ENCODE results near the gene KCNJ5. TPM values are rescaled to one million over a fixed set of nuclear protein-coding genes. Genes with fewer than 3 reads are reported as not detected.

The KCNJ5 gene
- total RNA-seq, 2 donors from 2014 or later: 8.2 to 23.3 TPM

DNA sequence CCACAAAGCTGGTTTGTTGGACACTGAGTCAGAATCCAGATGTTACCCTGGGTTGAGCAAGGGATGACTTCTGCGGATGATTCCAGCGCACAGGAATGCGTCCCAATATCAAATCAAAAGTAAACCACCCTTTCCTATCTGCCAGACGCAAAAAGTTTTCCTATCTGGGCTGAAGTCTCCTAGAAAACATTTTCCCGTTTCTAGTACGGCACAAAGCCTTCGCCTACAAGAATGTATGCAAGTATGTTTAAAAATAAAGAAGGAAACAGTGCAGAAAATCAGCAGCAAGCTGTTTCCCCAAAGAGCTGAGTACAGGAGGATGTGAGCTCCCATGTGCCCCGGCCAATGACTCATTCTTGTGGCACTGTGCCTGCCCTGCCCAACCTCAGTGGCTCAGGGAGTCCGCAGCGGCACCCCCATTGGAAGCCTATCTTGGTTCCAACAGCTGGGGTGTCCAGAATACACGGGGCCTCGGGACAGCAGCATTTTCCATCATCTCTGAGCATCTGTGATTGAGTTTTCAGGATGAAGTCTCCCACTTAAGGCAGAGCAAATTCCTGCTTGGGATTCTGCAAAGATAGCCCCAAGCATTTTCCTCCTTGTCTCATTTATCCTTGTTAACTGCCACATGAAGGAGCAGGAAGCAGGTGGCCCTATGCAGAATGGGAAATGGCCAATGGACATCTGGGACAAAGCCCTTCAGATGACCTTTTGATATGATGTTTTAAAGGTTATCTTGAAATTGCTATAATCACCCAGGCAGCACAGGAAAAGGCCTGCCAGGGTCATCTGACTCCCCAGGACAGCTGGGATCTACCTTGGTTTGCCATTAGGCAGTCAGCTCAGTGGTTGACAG, 17.5 kb downstream of the KCNJ5 start:
- H3K4me1 ChIP-seq: peaks cover 0 to 51% of the 10 kb centered on the region in 2 donors
- TF ChIP-seq, protein P1, sequence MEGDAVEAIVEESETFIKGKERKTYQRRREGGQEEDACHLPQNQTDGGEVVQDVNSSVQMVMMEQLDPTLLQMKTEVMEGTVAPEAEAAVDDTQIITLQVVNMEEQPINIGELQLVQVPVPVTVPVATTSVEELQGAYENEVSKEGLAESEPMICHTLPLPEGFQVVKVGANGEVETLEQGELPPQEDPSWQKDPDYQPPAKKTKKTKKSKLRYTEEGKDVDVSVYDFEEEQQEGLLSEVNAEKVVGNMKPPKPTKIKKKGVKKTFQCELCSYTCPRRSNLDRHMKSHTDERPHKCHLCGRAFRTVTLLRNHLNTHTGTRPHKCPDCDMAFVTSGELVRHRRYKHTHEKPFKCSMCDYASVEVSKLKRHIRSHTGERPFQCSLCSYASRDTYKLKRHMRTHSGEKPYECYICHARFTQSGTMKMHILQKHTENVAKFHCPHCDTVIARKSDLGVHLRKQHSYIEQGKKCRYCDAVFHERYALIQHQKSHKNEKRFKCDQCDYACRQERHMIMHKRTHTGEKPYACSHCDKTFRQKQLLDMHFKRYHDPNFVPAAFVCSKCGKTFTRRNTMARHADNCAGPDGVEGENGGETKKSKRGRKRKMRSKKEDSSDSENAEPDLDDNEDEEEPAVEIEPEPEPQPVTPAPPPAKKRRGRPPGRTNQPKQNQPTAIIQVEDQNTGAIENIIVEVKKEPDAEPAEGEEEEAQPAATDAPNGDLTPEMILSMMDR (IDR thresholded peaks at IDR 0.05): no peak
- no peaks in the 10 kb centered on the region for H3K27me3 ChIP-seq
- H3K27ac ChIP-seq: peak overlapping the region in 1 of 2 donors; percentile 53
- H3K36me3 ChIP-seq: no peaks in the 10 kb centered on the region
- no peak overlapping the region for H3K4me3 ChIP-seq
- no peaks in the 10 kb centered on the region for H3K9me3 ChIP-seq
- peak; percentile 78 for DNase-seq (ENCODE audit: low spot score)

DNA sequence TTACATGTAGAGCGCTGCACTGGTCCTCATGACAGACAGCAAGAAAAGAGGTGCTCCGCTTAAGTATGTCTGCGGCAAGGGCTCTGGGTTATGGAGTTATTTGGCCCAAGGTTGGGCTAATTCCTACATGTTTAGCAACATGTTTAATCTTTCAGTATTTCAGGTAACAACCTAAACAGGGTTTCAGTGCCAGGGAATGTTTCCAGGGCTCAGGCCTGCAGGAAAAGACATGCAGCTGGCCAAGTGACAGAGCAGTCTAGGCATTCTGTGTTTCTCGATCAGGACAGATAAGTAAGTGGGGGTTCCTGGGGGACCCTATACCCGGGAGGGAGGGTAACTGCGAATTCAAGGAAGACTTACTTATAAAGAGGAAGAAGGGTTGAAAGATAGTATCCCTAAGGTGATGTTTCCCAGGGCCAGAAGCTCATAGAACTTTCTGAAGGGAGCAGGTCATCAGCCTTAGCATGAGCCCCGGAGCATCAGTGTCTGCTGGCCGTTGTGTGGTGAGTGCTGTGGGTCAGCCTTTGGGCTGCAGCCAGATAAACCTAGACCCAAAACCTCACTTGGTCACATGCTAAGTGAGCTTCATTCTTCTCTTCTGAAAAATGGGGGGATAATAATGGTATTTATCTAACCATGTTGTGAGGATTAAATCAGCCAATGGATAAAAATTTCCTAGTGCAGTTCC, 18.4 kb downstream of the KCNJ5 start:
- Histone ChIP-seq H3K27ac (no peak overlapping the region), H3K36me3 (no peaks in the 10 kb centered on the region), H3K4me3 (no peak overlapping the region), H3K9me3 (no peaks in the 10 kb centered on the region), H3K4me1 (peaks cover 0 to 43% of the 10 kb centered on the region in 2 donors), H3K27me3 (no peaks in the 10 kb centered on the region)
- no peak for DNase-seq (ENCODE audit: low spot score)
- TF ChIP-seq, protein P1 (IDR thresholded peaks at IDR 0.05): no peak

DNA sequence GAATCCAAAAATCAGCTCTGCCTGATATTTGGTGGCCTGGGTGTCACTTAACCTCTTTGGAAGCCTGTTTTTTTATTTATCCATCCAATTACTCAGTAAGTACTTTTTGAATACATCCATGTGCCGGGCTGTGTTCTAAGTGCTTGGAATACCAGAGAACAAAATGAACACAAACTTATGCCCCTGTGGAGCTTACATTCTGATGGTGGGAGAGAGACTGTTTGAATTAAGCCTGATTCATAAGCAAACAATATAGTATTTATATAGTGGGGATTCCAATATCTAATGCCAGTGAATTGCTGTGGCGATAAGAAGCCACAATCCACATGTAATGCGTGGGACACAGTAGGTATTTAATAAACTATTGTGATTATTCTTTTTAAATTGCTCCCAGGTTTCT, 19.4 kb downstream of the KCNJ5 start:
- no peaks in the 10 kb centered on the region for H3K9me3 ChIP-seq

DNA sequence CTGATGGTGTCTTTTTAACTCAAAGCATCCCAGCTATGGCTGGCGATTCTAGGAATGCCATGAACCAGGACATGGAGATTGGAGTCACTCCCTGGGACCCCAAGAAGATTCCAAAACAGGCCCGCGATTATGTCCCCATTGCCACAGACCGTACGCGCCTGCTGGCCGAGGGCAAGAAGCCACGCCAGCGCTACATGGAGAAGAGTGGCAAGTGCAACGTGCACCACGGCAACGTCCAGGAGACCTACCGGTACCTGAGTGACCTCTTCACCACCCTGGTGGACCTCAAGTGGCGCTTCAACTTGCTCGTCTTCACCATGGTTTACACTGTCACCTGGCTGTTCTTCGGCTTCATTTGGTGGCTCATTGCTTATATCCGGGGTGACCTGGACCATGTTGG, 20.1 kb downstream of the KCNJ5 start:
- no peak overlapping the region for H3K4me3 ChIP-seq
- no peaks in the 10 kb centered on the region for H3K27me3 ChIP-seq
- TF ChIP-seq, protein P1 (IDR thresholded peaks at IDR 0.05): no peak
- H3K36me3 ChIP-seq: no peaks in the 10 kb centered on the region
- DNase-seq (ENCODE audit: low spot score): no peak
- H3K27ac ChIP-seq: no peak overlapping the region
- no peaks in the 10 kb centered on the region for H3K9me3 ChIP-seq
- H3K4me1 ChIP-seq: peaks cover 0 to 30% of the 10 kb centered on the region in 2 donors

More for the DNA sequence above, 19.4 kb downstream of the KCNJ5 start:
- TF ChIP-seq, protein P1 (IDR thresholded peaks at IDR 0.05): no peak
- peaks cover 0 to 37% of the 10 kb centered on the region in 2 donors for H3K4me1 ChIP-seq
- no peak overlapping the region for H3K27ac ChIP-seq
- H3K36me3 ChIP-seq: no peaks in the 10 kb centered on the region
- H3K4me3 ChIP-seq: no peak overlapping the region
- DNase-seq (ENCODE audit: low spot score): no peak
- no peaks in the 10 kb centered on the region for H3K27me3 ChIP-seq

DNA sequence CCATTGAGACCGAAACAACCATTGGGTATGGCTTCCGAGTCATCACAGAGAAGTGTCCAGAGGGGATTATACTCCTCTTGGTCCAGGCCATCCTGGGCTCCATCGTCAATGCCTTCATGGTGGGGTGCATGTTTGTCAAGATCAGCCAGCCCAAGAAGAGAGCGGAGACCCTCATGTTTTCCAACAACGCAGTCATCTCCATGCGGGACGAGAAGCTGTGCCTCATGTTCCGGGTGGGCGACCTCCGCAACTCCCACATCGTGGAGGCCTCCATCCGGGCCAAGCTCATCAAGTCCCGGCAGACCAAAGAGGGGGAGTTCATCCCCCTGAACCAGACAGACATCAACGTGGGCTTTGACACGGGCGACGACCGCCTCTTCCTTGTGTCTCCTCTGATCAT, 20.5 kb downstream of the KCNJ5 start:
- TF ChIP-seq, protein P1 (IDR thresholded peaks at IDR 0.05): no peak
- no peaks in the 10 kb centered on the region for H3K36me3 ChIP-seq
- peaks cover 0 to 26% of the 10 kb centered on the region in 2 donors for H3K4me1 ChIP-seq
- no peak for DNase-seq (ENCODE audit: low spot score)
- H3K27ac ChIP-seq: no peak overlapping the region
- H3K9me3 ChIP-seq: no peaks in the 10 kb centered on the region
- no peaks in the 10 kb centered on the region for H3K27me3 ChIP-seq
- no peak overlapping the region for H3K4me3 ChIP-seq

Measured in right atrium auricular region (tissue), 2 donors.